Panc1 (cell line): ENCODE measurements around the gene TSPAN15. TPM values are rescaled to one million over a fixed set of nuclear protein-coding genes. Genes with fewer than 3 reads are reported as not detected.

Experiments used
- ATAC-seq: fragments of 200-7000 bp; cut with Tn5 transposase; 2 replicates; pipeline ENCODE4 v1.9.1; 2020; ENCODE audit warnings: mild to moderate bottlenecking, moderate library complexity
- BruUV-seq: library from RNA; stranded (reverse); fragments of 400-500 nt; replicated peaks from 2 replicates; lab custom pipeline; 2021; lab: Mats Ljungman, UMichigan
- CTCF ChIA-PET: fragments of 300-600 bp; sonication (Branson Sonifier 250); formaldehyde crosslinking; loops from one replicate; lab custom pipeline; 2022; ENCODE audit warnings: antibody characterized with exemption; lab: Charles Lee
- POLR2A ChIA-PET: fragments of 300-600 bp; sonication (Branson Sonifier 250); formaldehyde crosslinking; loops from one replicate; lab custom pipeline; 2022; ENCODE audit warnings: antibody characterized with exemption; lab: Charles Lee
- DNase-seq: peaks from one replicate; pipeline ENCODE4 v3.0.0-alpha.2; 2010; ENCODE audit warnings: low read depth, low spot score
- H3K27ac ChIP-seq: 2 replicates; pipeline ENCODE4 v1.5.1; 2011; ENCODE audit warnings: mild to moderate bottlenecking, low read length, inconsistent platforms
- H3K27me3 ChIP-seq: fragments of 200-500 bp; sonication (Bioruptor generic); 2 replicates; pipeline ENCODE4 v1.6.0; 2014; ENCODE audit warnings: low read length, inconsistent platforms; ENCODE audit not compliant: control insufficient read depth, insufficient read depth
- H3K36me3 ChIP-seq: fragments of 200-500 bp; sonication (Bioruptor generic); 2 replicates; pipeline ENCODE4 v1.5.1; 2014; ENCODE audit warnings: inconsistent platforms, mild to moderate bottlenecking, low read length, moderate library complexity; ENCODE audit not compliant: control insufficient read depth, insufficient read depth
- H3K4me1 ChIP-seq: 2 replicates; pipeline ENCODE4 v1.5.1; 2011; ENCODE audit warnings: inconsistent platforms, mild to moderate bottlenecking, low read length, moderate library complexity; ENCODE audit not compliant: control insufficient read depth, insufficient read depth
- H3K4me3 ChIP-seq, 2 experiments: 2 replicates each; pipeline ENCODE4 v1.5.1; 2011 to 2012; ENCODE audit warnings: low read depth in 2 of 2, low read length in 2 of 2, mild to moderate bottlenecking in 2 of 2, inconsistent platforms in 1 of 2, moderate library complexity in 1 of 2
- H3K9me3 ChIP-seq: fragments of 200-500 bp; sonication (Bioruptor generic); 2 replicates; pipeline ENCODE4 v1.5.1; 2014; ENCODE audit warnings: low read depth, mild to moderate bottlenecking, inconsistent platforms, low read length, moderate library complexity; ENCODE audit not compliant: control insufficient read depth, insufficient read depth
- POLR2AphosphoS5 ChIP-seq: IDR thresholded peaks from 2 replicates; pipeline ENCODE4 v1.6.1; 2012; ENCODE audit warnings: mild to moderate bottlenecking, low read depth, low read length, moderate library complexity
- SIN3A ChIP-seq: IDR thresholded peaks from 2 replicates; pipeline ENCODE4 v1.6.1; 2012; ENCODE audit warnings: low read depth, mild to moderate bottlenecking, low read length, moderate library complexity, borderline replicate concordance; ENCODE audit not compliant: insufficient read depth
- TCF7L2 ChIP-seq: IDR thresholded peaks from 2 replicates; pipeline ENCODE4 v1.6.1; 2011; ENCODE audit warnings: mild to moderate bottlenecking, low read depth, low read length, inconsistent platforms
- in situ Hi-C: cut with HindIII; loops from 2 replicates; pipeline ENCODE4 v1.10.0; 2016; ENCODE audit warnings: low sequenced_read_pairs, low pct_unique_long_range_greater_than_20kb
- intact Hi-C: fragments of 100-400 bp; cut with micrococcal nuclease; formaldehyde crosslinking; loops from one replicate; pipeline ENCODE4 v1.10.0; 2022; ENCODE audit not compliant: unreplicated experiment
- total RNA-seq: library from RNA; stranded (reverse); gene quantifications from one replicate; pipeline ENCODE4 v1.2.1, GENCODE V29; 2021; ENCODE audit not compliant: unreplicated experiment
- TF ChIP-seq, protein P1 (sequence below): fragments of 450-650 bp; IDR thresholded peaks from 2 replicates; pipeline ENCODE4 v1.5.1; 2017; ENCODE audit warnings: mild to moderate bottlenecking
- TF ChIP-seq, protein P2 (sequence below), 2 experiments: IDR thresholded peaks; 2 replicates each; pipeline ENCODE4 v1.6.1; 2011 to 2012; ENCODE audit warnings: low read depth in 2 of 2, control low read depth in 1 of 2, low read length in 1 of 2, mild to moderate bottlenecking in 1 of 2, moderate library complexity in 1 of 2; ENCODE audit not compliant: insufficient read depth in 1 of 2

TSPAN15 gene
- total RNA-seq, 1 experiment from 2014 or later = 199 TPM

DNA sequence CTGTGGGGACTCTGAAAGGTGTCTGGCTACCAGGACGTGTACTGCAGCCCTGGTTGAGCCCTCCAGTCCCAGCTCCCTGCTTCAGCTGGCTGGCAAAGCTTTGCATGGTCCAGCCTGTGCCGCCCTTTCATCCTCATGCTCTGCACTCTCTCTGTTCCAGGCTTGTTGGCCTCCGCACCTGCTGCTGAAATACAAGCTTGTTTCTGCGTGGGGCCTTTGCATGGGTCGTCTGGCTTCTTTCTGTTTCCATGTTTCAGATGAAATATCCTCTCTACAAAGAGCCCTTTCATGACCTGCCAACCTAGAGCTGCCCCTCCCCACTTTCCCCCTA, 45.9 kb downstream of the TSPAN15 start:
- Histone ChIP-seq H3K27ac (no peak overlapping the region), H3K27me3 (no peaks in the 10 kb centered on the region), H3K9me3 (no peaks in the 10 kb centered on the region), H3K36me3 (no peaks in the 10 kb centered on the region), H3K4me3 (no peak overlapping the region), H3K4me1 (peaks cover 4% of the 10 kb centered on the region; the same call in 1 of the 2 replicates)
- intact Hi-C loops = loop anchor here (5.0 kb wide), 1 partner anchor 70 kb away; no protein-coding TSS in a partner anchor
- DNase-seq = no peak
- POLR2A ChIA-PET = interaction anchor here (0.6 kb wide), 1 partner anchor 960 kb away, joined by 4 read pairs; no protein-coding TSS in a partner anchor
- BruUV-seq = no TSS peak
- TF ChIP-seq, protein P1, sequence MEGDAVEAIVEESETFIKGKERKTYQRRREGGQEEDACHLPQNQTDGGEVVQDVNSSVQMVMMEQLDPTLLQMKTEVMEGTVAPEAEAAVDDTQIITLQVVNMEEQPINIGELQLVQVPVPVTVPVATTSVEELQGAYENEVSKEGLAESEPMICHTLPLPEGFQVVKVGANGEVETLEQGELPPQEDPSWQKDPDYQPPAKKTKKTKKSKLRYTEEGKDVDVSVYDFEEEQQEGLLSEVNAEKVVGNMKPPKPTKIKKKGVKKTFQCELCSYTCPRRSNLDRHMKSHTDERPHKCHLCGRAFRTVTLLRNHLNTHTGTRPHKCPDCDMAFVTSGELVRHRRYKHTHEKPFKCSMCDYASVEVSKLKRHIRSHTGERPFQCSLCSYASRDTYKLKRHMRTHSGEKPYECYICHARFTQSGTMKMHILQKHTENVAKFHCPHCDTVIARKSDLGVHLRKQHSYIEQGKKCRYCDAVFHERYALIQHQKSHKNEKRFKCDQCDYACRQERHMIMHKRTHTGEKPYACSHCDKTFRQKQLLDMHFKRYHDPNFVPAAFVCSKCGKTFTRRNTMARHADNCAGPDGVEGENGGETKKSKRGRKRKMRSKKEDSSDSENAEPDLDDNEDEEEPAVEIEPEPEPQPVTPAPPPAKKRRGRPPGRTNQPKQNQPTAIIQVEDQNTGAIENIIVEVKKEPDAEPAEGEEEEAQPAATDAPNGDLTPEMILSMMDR = no peak
- TF ChIP-seq, protein P2, sequence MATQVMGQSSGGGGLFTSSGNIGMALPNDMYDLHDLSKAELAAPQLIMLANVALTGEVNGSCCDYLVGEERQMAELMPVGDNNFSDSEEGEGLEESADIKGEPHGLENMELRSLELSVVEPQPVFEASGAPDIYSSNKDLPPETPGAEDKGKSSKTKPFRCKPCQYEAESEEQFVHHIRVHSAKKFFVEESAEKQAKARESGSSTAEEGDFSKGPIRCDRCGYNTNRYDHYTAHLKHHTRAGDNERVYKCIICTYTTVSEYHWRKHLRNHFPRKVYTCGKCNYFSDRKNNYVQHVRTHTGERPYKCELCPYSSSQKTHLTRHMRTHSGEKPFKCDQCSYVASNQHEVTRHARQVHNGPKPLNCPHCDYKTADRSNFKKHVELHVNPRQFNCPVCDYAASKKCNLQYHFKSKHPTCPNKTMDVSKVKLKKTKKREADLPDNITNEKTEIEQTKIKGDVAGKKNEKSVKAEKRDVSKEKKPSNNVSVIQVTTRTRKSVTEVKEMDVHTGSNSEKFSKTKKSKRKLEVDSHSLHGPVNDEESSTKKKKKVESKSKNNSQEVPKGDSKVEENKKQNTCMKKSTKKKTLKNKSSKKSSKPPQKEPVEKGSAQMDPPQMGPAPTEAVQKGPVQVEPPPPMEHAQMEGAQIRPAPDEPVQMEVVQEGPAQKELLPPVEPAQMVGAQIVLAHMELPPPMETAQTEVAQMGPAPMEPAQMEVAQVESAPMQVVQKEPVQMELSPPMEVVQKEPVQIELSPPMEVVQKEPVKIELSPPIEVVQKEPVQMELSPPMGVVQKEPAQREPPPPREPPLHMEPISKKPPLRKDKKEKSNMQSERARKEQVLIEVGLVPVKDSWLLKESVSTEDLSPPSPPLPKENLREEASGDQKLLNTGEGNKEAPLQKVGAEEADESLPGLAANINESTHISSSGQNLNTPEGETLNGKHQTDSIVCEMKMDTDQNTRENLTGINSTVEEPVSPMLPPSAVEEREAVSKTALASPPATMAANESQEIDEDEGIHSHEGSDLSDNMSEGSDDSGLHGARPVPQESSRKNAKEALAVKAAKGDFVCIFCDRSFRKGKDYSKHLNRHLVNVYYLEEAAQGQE (IDR thresholded peaks at IDR 0.05; ENCODE audit: insufficient read depth in 1 of 2, low read depth in 2 of 2, low read length in 1 of 2) = no peak
- no peak for TF ChIP-seq TCF7L2
- ATAC-seq = no peak
- in situ Hi-C loops = loop anchor here (10.0 kb wide), 1 partner anchor 52 kb away; no protein-coding TSS in a partner anchor
- CTCF ChIA-PET = no interaction called here

DNA sequence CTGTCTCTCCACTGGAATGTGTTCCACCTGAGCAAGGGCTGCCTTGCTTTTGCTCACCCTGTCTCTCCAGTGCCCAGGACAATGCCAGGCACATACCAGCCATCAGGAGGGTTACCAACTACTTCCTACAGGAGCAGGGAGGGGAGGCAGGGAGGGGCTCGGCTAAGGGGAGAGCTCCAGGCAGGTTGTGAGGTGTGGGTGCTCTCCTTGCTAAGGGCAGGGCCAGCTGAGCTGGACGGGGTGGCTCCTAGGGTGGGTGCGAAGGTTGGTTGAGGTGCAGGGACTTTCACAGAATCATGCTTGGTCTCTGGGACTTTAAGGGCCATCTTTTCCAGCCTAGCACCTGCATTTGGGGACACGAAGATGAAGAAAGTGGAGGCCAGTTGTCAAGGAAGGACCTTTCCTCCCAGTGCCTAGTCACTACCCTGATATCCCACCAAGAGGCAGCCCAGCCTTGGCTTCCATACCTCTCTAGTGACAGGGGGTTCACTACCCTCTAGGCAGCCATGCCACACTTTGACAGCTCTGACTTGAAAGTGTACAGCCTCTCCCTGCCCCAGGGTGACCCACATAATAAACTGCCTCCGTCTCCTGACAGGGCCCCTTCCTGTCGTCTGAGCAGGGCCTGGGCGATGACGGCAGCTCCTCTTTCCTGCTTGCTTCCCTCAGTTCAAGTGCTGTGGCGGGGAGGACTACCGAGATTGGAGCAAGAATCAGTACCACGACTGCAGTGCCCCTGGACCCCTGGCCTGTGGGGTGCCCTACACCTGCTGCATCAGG, 46.5 kb downstream of the TSPAN15 start:
- Histone ChIP-seq H3K36me3 (no peaks in the 10 kb centered on the region), H3K27ac (no peak overlapping the region), H3K4me1 (peaks cover 4% of the 10 kb centered on the region; the same call in 1 of the 2 replicates), H3K4me3 (no peak overlapping the region), H3K9me3 (no peaks in the 10 kb centered on the region), H3K27me3 (no peaks in the 10 kb centered on the region)
- no peak for DNase-seq
- intact Hi-C loops (loop anchor here (5.0 kb wide), 1 partner anchor 70 kb away; no protein-coding TSS in a partner anchor), in situ Hi-C loops (loop anchor here (10.0 kb wide), 1 partner anchor 53 kb away; no protein-coding TSS in a partner anchor)
- TF ChIP-seq POLR2AphosphoS5 = no peak
- TF ChIP-seq SIN3A = no peak
- TF ChIP-seq, protein P1 = no peak
- TF ChIP-seq, protein P2 (IDR thresholded peaks at IDR 0.05; ENCODE audit: insufficient read depth in 1 of 2, low read depth in 2 of 2, low read length in 1 of 2) = no peak
- no peak for TF ChIP-seq TCF7L2
- no TSS peak for BruUV-seq
- ATAC-seq = no peak
- CTCF ChIA-PET = no interaction called here
- POLR2A ChIA-PET = no interaction called here
